Islet of Langerhans (tissue), 1 donor: Measurements from ENCODE around the gene CD63.

ENCODE experiments used
- FAIRE-seq: peaks from one replicate; lab custom pipeline; 2011; peaks lifted over from hg19 to GRCh38; lab: Jason Lieb, UNC

CD63 gene

DNA sequence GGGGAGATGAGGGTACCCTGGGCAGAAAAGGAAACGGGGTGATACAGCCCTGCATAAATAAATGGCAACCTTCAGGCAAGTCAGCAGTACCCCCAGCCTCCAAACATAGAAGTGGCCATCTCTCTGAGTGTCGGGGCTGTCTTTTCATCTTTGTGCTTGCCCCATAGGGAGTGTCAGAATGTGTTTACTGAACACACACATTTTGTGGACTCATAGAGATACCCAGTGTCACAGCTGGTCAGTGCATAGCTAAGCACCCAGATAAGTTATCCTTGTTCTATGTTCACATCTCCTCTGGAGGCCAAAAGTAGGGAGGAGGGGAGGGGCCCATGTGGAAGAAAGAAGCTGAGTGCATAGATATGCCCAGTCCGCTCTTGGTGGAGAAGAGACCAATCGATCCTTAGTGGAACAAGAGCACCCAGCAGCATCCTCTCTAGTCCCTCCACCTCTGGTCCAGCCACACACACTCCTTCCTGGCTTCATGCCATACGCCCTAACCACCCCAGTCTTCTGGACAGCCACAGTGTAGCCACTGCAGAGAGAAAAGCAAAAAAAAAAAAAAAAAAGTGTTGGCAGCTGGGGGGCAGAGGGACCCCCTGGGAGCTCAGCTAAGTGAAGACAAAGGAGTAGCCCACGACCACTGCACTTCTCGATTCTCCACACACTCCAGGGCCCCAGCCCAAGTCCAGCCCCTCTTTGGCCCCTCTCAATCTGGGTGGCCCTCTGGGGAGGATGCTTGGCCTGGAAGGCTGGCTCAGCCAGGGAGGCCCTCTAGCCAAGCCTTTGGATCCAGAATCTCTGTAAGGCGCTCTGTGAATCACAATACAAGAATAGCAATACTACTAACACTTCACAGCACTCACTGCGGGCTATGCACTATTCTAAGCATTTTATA is 23.7 kb downstream of the CD63 start:
- no peak for FAIRE-seq

- FAIRE-seq = no peak
These were observed 24.7 kb downstream of the CD63 start for GRCh38 chr12:55703901-55704761.

DNA sequence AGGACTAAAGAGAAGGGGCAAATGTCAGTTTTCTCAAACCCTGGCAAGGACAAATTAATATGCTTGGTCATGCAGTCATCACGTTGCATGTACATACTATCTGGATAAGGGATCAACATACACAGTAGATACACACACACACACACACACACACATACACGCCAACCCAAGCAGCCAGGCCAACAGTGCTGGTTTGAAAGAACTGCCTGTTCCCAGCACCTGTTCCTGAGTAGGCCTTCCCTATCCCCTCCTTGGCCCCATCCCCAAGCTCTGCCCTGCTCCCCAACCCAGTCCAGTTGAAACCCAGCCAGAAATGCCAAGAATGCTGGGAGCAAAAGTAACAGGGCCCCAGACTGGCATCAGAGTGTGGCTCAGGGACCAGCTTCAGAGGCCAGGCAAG is 25.5 kb downstream of the CD63 start:
- FAIRE-seq = no peak

GRCh38 chr12:55702861-55703260 is 25.9 kb downstream of the CD63 start:
- FAIRE-seq = no peak

DNA sequence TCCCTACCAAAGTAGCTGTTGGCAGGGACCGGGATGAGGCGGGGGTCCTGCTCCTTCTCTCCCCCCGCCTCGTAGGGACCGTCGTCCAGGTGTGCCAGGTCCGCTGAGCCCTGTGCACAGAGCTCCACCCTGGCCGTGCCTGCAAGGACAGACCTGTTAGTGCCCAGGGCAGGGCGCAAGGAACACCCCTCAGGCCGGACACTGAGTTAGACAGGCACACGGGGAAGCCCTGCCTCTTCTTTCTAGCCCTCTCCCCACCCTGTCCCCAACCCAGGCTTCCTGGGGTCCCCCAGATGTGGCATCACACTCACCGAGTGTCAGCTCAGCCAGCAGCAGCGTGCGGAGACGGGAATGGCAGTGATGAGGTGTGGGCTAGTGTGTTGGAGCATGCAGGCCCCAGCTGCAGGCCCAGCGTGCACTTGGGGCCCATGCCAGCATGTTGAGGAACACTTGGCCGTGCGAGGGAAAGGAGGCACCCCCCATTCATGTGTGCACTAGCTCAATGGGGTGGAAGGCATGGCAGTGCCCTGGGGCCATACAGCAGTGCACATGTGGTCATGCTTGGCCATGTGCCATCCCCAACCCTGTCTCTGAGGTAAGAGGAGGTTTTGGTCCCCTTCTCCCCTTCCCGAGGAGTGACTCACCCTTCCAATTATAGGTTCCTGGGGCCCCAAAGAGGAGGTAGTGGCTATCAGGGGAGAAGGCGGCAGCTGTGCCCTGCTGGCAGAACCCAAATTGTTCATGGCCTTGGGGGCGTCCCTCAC is 28.4 kb downstream of the CD63 start:
- no peak for FAIRE-seq

GRCh38 chr12:55699471-55700055 is 29.2 kb downstream of the CD63 start:
- FAIRE-seq = no peak

GRCh38 chr12:55698965-55699364 is 29.8 kb downstream of the CD63 start:
- no peak for FAIRE-seq

DNA sequence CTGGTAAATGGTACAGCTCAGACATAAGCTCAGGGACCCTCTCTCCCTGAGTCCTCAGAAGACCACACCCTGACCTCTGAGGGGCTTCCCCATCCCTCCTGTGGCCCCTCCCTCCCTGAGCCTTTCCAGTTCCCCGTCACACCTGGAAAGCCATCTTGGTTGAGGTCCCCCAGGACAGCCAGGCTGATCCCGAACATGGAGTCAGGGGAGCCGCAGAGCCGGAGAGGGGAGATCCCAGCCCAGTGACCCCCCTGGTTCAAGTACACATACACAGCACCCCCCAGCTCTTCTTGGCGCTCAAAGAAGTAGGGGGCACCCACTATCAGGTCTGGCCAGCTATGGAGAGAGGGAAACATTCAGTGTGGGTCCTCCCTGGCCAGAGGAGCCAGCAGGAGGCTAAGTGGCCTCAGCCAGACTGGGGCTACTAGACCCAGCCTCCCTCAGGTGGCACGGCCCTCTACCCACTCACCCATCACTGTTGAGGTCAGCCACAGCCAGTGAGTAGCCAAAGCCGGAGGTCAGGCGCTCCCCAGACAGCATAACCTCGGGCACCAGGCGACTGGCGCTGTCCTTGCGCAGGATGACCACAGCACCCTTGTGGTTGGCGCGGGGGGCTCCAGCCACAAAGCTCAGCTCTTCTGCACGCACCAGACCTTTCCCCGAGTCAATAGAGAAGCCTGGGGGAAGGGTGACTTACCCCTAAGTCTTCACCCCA is 30.4 kb downstream of the CD63 start:
- FAIRE-seq = no peak

DNA sequence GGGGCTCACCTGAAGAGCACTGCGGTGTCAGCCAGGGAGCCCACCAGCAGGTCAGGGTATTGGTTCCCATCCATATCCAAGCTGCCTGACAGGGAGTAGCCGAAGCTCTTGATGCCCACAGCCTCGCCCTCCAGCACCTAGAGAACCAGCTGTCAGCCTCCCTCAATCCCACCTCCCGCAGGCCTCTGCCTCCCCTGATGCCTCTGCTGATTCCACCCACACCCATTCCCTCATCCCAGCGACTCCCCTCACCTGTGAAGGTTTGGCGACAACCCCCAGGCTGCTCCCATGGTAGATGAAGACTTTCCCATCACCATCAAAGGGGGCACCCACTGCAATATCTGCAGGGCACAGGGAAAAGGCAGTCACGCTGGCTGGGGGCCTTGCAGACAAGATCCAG is 31.1 kb downstream of the CD63 start:
- FAIRE-seq = no peak

DNA sequence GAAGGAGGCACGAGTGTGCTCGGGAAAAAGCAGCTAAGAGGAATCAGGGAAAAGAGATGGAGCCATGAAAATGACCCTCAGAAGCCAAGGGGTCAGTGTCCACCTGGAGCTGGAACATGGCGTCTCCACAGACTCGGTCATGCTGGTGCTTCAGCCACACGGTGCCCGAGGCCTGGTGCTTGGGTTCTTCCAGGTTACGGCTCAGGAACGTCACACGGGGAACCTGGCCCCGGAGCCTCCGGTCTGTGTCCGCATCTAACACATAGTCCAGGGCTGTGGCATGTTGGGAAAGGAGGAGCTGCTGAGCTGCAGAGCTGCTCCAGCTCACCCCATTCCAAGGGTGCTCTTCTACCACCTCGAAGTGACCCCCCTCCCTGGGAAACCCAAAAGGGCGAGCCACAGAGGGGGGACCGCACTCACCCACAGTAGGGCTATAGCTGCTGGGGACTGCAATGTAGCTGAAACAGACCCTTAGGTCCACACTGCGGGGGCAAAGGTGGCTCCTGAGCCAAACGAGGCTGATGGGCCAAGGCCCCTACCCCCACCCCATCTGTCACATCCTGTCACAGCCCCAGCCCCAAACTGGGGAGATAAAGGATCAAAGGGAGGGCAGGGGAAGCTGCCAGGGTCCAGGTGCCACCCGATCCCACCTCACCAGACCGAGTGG is 31.9 kb downstream of the CD63 start:
- FAIRE-seq = no peak

DNA sequence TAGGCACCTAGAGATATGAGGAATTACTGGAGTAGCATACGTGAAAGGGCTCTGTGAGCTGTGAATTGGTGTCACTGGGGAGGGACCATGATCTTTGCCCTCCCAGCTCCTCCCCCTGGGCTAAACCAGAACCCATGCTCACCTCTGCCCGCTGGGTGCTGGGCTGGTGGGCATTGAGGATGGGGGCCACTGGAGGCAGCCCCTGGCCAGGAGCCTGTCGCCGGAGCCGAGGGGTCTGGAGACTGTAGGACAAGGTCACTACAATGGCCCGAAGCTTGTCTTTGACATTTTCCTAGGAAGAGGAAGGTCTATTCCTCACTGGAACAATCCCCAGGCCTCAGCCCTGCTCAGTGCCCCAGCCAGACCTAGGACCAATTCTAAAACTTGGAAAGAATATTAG is 32.7 kb downstream of the CD63 start:
- no peak for FAIRE-seq

DNA sequence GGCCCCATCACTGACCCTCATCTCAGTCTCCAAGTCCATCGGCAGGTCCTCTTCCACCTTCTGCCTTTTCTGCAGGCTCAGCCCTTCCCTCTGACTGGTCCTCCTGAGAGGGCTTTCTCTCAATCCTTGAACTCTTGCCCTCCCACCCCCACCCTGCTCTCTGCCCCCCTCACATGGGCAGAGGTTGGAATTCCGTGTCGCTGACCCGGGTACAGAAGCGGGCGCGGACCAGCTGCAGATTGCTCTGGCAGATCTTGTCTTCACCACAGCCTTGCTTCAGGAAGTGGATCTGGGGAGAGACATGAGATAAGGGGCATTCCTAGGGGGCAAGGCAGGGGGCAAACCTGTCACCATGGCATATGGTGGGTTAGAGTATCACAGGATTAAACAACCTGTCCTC is 33.5 kb downstream of the CD63 start:
- FAIRE-seq = no peak

DNA sequence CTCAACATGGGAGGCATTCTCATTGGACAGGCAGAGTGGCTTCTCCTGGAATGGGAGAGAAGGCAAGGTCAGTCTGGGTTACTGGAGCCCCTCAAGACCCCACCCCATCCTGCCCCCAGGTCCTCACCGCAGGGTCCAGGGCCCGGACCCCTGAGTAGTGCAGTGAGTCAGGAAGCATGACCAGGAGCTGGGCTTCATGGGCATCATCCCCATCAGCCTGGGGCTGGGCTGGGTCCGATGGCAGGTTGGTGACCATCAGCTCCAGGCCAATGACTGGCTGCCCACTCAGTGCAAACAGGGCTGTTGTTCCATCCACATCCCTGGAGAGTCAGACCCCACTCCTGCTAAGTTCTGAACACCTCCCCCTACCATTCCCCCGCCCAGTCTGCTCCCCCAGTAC is 34.2 kb downstream of the CD63 start:
- no peak for FAIRE-seq

GRCh38 chr12:55694188-55694515 is 34.7 kb downstream of the CD63 start:
- no peak for FAIRE-seq

- FAIRE-seq = no peak
These were observed 35.3 kb downstream of the CD63 start for GRCh38 chr12:55693323-55694187.

GRCh38 chr12:55692631-55693322 is 36.0 kb downstream of the CD63 start:
- FAIRE-seq = no peak

GRCh38 chr12:55688716-55689655 is 39.8 kb downstream of the CD63 start:
- FAIRE-seq = no peak

DNA sequence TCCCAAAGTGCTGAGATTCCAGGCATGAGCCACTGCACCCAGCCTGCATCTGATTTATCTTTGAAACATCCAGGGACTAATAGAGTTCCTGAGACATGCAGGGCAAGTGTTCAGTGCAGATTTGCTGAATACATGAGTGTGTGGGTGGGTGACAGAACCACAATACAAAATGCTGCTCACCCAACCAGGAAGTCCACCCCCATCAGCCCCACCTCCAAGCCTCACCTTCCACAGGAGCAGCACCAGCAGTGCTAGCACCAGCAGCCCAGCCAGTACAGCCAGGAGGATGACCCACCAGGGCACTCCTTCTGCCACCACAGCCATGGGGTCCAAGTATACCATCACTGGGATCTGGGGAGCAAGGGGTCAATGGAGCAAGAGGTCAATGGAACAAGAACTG is 41.1 kb downstream of the CD63 start:
- FAIRE-seq = no peak
